Measurements from ENCODE around the gene VAT1L.

- no peak for TF ChIP-seq CTCF (IDR thresholded peaks at IDR 0.05)
- no peak for TF ChIP-seq POLR2A (IDR thresholded peaks at IDR 0.05)
Observed at GRCh38 chr16:77788181-77789084, at the start of gene VAT1L.

Data from vagina (tissue), 2 donors.